ENCODE data around the gene CDC26.
"Not testable (repeated sequence)": the region's sequence is repeated elsewhere in the genome, so short reads cannot be mapped to it uniquely, and the experiment has no call there.

Gene CDC26

GRCh38 chr9:113309204-113309813 lies 33.9 kb upstream of the CDC26 start:
- Histone ChIP-seq H3K4me1 (ENCODE audit: control insufficient read depth, insufficient read depth, low read length, poor library complexity, severe bottlenecking) (no peaks in the 10 kb centered on the region), H3K9me3 (ENCODE audit: control insufficient read depth, low read length) (no peaks in the 10 kb centered on the region), H3K36me3 (ENCODE audit: control insufficient read depth, insufficient read depth, low read length) (no peaks in the 10 kb centered on the region), H3K4me3 (ENCODE audit: extremely low read depth, insufficient read depth, low read length, poor library complexity, severe bottlenecking) (no peak overlapping the region), H3K27ac (ENCODE audit: low read depth, low read length, severe bottlenecking) (no peak overlapping the region)
- no CpG with 5 or more reads among the region's 2 CpGs for WGBS, 2 experiments (ENCODE audit: insufficient coverage in 2 of 2)

DNA sequence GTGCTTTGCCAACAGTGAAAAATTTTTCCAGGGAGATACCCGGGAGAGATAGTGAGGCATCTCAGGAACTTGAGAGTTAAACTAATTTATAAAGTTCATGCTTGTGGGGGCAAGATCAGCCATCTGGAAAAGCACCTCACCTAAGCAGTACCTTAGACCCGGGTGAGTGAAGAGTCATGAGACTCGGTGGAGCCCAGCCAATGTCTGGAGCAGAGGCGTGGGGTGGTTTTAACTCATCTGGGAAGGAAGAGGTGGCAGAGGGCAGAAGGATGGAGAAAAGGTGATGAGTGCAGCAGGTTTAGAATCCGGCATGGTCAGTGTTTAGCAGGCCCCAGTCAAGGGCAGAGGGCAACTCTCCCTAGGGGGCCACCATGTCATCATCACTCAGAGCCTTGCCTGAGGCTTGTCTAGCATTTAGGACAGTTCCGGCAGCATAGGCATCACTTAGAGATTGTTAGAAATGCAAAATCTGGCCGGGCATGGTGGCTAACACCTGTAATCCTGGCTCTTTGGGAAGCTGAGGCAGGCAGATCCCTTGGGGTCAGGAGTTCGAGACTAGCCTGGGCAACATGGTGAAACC lies 32.1 kb upstream of the CDC26 start:
- Histone ChIP-seq H3K9me3 (ENCODE audit: control insufficient read depth, low read length) (no peaks in the 10 kb centered on the region), H3K27ac (ENCODE audit: low read depth, low read length, severe bottlenecking) (no peak overlapping the region), H3K4me3 (ENCODE audit: extremely low read depth, insufficient read depth, low read length, poor library complexity, severe bottlenecking) (no peak overlapping the region), H3K36me3 (ENCODE audit: control insufficient read depth, insufficient read depth, low read length) (no peaks in the 10 kb centered on the region), H3K4me1 (ENCODE audit: control insufficient read depth, insufficient read depth, low read length, poor library complexity, severe bottlenecking) (no peaks in the 10 kb centered on the region)
- 77 to 81% methylated on average over 7 of the region's 8 CpGs for WGBS, 2 experiments (ENCODE audit: insufficient coverage in 2 of 2)

DNA sequence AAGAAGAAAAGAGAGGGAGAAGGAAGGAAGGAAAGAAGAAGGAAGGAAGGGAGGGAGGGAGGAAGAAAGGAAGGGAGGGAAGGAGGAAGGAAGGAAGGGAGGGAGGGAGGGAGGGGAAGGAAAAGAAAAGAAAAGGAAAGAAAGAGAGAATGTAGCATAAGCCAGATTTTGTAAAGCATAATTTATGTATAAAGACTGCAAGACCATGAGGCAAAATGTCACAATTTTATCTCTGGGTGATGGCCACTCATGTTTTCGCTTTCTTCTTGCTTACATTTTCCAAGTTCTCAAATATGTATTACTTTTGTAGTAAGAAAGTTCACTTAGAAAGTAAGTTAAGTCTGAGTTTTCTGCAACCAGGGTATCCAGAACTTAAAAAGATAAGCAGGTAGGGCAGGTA lies 31.2 kb upstream of the CDC26 start:
- no CpG with 5 or more reads among the region's 1 CpG for WGBS, 2 experiments (ENCODE audit: insufficient coverage in 2 of 2)
- Histone ChIP-seq H3K9me3 (ENCODE audit: control insufficient read depth, low read length) (no peaks in the 10 kb centered on the region), H3K27ac (ENCODE audit: low read depth, low read length, severe bottlenecking) (no peak overlapping the region), H3K4me3 (ENCODE audit: extremely low read depth, insufficient read depth, low read length, poor library complexity, severe bottlenecking) (no peak overlapping the region), H3K4me1 (ENCODE audit: control insufficient read depth, insufficient read depth, low read length, poor library complexity, severe bottlenecking) (no peaks in the 10 kb centered on the region), H3K36me3 (ENCODE audit: control insufficient read depth, insufficient read depth, low read length) (no peaks in the 10 kb centered on the region)

DNA sequence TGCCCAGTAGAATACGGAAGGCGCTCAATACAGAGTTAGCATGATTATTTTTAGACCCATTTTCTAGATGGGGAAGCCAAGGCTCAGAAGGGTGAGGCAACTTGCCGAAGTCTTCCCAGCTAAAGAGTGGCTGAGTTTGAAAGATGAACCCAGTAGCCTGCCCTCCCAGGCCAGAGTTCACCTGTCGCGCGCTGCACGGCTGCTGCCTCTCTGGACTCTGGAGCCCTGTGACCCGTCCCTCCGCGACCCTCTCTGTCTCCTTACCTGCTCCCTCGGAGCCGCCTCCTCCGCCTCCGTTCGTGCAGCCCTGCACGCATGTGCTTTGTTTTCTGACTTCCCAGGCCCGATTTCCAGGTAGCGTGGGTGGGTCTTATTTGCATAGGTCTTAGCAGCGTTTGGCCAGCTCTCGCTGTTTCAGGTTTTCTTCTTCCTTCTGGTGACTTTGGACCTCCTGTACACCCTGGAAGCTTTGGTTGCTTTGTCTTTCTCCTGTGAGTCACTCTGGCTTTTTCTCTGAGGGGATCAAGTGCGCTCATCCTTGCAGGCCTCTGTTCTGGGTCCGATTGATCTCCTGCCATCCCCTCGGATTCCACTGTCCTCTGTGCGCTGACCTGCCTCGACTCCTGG lies 27.5 kb upstream of the CDC26 start, which contains the start of gene RNF183:
TSS of gene RNF183 (minus strand) at position 585 of the 627 bp plus-strand sequence. CDS start 5,192 bp downstream, outside the sequence.
- Histone ChIP-seq H3K36me3 (ENCODE audit: control insufficient read depth, insufficient read depth, low read length) (no peaks in the 10 kb centered on the region), H3K27ac (ENCODE audit: low read depth, low read length, severe bottlenecking) (no peak within 1 kb of the TSS), H3K9me3 (ENCODE audit: control insufficient read depth, low read length) (no peaks in the 10 kb centered on the region), H3K4me1 (ENCODE audit: control insufficient read depth, insufficient read depth, low read length, poor library complexity, severe bottlenecking) (no peaks in the 10 kb centered on the region), H3K4me3 (ENCODE audit: extremely low read depth, insufficient read depth, low read length, poor library complexity, severe bottlenecking) (no peak within 1 kb of the TSS)
- 83 to 94% methylated on average over 23 to 25 of the region's 25 CpGs for WGBS, 2 experiments (ENCODE audit: insufficient coverage in 2 of 2)

- 86 to 92% methylated on average over 4 to 6 of the region's 8 CpGs for WGBS, 2 experiments (ENCODE audit: insufficient coverage in 2 of 2)
- Histone ChIP-seq H3K36me3 (ENCODE audit: control insufficient read depth, insufficient read depth, low read length) (no peaks in the 10 kb centered on the region), H3K27ac (ENCODE audit: low read depth, low read length, severe bottlenecking) (no peak overlapping the region)
Measured at GRCh38 chr9:113301548-113301947, 26.2 kb upstream of the CDC26 start.

DNA sequence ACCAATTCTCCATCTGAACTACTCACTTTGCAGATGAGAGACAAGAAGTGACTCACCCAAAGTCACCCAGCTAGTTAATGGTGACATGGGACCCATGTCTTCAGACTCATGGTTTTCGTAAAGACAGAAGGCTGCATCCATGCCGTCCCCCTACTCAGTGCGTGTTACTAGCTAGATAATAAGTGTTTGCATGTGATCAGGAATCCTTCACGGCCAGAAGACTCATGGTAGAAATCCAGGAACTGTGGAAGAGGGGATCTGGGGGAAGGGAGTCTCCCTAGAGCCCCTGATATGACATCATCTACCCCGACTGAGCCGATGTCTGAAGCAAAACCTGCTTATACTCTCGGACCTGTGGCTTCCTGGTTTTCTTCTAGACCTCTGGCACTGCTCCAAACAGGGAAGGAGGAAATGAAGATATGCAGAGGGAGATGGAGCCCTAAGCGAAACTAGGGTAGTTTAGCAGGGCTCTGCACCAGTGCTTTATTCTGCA lies 24.5 kb upstream of the CDC26 start:
- H3K4me1 ChIP-seq (ENCODE audit: control insufficient read depth, insufficient read depth, low read length, poor library complexity, severe bottlenecking) = no peaks in the 10 kb centered on the region
- no peaks in the 10 kb centered on the region for H3K9me3 ChIP-seq (ENCODE audit: control insufficient read depth, low read length)
- H3K27ac ChIP-seq (ENCODE audit: low read depth, low read length, severe bottlenecking) = no peak overlapping the region
- H3K36me3 ChIP-seq (ENCODE audit: control insufficient read depth, insufficient read depth, low read length) = no peaks in the 10 kb centered on the region
- WGBS, 2 experiments (ENCODE audit: insufficient coverage in 2 of 2) = 85 to 94% methylated on average over 5 to 8 of the region's 8 CpGs
- no peak overlapping the region for H3K4me3 ChIP-seq (ENCODE audit: extremely low read depth, insufficient read depth, low read length, poor library complexity, severe bottlenecking)

More at GRCh38 chr9:113301548-113301947, 26.2 kb upstream of the CDC26 start:
- Histone ChIP-seq H3K4me1 (ENCODE audit: control insufficient read depth, insufficient read depth, low read length, poor library complexity, severe bottlenecking) (no peaks in the 10 kb centered on the region), H3K4me3 (ENCODE audit: extremely low read depth, insufficient read depth, low read length, poor library complexity, severe bottlenecking) (no peak overlapping the region), H3K9me3 (ENCODE audit: control insufficient read depth, low read length) (no peaks in the 10 kb centered on the region)

GRCh38 chr9:113298924-113299770 lies 23.8 kb upstream of the CDC26 start:
- H3K9me3 ChIP-seq (ENCODE audit: control insufficient read depth, low read length) = no peaks in the 10 kb centered on the region
- H3K27ac ChIP-seq (ENCODE audit: low read depth, low read length, severe bottlenecking) = no peak overlapping the region
- H3K4me3 ChIP-seq (ENCODE audit: extremely low read depth, insufficient read depth, low read length, poor library complexity, severe bottlenecking) = no peak overlapping the region
- 88 to 90% methylated on average over 7 to 11 of the region's 15 CpGs for WGBS, 2 experiments (ENCODE audit: insufficient coverage in 2 of 2)
- H3K36me3 ChIP-seq (ENCODE audit: control insufficient read depth, insufficient read depth, low read length) = no peaks in the 10 kb centered on the region
- H3K4me1 ChIP-seq (ENCODE audit: control insufficient read depth, insufficient read depth, low read length, poor library complexity, severe bottlenecking) = no peaks in the 10 kb centered on the region

DNA sequence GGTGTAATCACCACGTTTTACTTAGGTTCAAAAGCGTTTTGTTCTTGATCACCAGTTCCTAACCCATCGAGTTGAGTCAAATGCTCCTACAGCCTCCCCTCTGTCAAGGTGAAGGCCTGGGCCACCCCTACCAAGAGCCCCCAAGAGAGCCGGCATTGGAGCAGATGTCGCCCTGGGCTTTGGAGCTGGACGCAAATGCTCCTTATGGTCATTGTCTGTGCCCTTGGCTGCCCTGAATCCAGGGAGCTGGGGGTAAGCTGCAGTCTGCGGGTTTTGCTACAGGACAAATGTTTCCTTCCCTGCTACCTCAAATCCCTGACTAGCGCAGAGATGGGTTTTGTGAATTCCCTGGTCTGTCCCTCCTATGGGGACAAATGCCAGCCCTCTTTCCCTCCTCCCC lies 22.9 kb upstream of the CDC26 start:
- H3K9me3 ChIP-seq (ENCODE audit: control insufficient read depth, low read length) = no peaks in the 10 kb centered on the region
- peaks cover 3% of the 10 kb centered on the region for H3K36me3 ChIP-seq (ENCODE audit: control insufficient read depth, insufficient read depth, low read length)
- H3K4me1 ChIP-seq (ENCODE audit: control insufficient read depth, insufficient read depth, low read length, poor library complexity, severe bottlenecking) = no peaks in the 10 kb centered on the region
- WGBS, 2 experiments (ENCODE audit: insufficient coverage in 2 of 2) = 95 to 98% methylated on average over 5 to 8 of the region's 8 CpGs
- no peak overlapping the region for H3K4me3 ChIP-seq (ENCODE audit: extremely low read depth, insufficient read depth, low read length, poor library complexity, severe bottlenecking)
- no peak overlapping the region for H3K27ac ChIP-seq (ENCODE audit: low read depth, low read length, severe bottlenecking)

DNA sequence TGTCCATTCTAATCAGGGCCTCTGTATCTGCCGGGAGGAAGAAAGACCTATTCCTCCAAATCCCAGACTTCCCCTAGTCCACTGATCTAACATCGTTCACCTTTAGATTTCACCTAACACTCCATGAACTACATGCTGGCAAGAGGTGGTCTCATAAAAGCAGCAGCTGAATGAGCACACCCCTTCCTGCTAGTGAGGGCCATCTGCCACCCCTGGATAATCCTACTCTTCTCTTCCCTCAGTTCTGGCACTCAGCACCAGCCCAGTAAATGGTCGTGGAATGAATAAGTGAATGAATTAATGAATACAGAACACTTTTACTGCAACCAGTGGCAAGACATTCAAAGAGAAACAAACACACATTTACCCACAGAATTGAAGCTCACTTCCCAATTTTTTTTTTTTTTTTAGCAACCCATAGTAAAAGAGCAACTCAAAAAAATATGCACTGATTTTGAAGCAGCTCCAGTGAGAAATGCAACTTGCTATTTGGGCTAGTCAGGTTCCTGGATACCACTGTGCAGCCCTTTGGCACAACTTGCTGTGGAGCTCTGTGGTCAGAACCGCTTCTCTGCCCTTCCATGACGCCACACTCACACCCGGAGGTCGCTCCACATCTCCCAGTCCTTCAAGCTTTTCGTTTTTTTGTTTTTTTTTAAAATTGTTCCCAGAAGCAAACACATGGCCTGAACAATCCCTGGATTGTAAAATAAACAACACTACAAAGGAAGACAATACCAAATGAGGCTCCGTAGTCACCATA lies 21.6 kb upstream of the CDC26 start:
- Histone ChIP-seq H3K4me1 (ENCODE audit: control insufficient read depth, insufficient read depth, low read length, poor library complexity, severe bottlenecking) (no peaks in the 10 kb centered on the region), H3K9me3 (ENCODE audit: control insufficient read depth, low read length) (no peaks in the 10 kb centered on the region), H3K36me3 (ENCODE audit: control insufficient read depth, insufficient read depth, low read length) (peaks cover 16% of the 10 kb centered on the region), H3K27ac (ENCODE audit: low read depth, low read length, severe bottlenecking) (no peak overlapping the region), H3K4me3 (ENCODE audit: extremely low read depth, insufficient read depth, low read length, poor library complexity, severe bottlenecking) (no peak overlapping the region)
- 86 to 89% methylated on average over 4 to 7 of the region's 9 CpGs for WGBS, 2 experiments (ENCODE audit: insufficient coverage in 2 of 2)

DNA sequence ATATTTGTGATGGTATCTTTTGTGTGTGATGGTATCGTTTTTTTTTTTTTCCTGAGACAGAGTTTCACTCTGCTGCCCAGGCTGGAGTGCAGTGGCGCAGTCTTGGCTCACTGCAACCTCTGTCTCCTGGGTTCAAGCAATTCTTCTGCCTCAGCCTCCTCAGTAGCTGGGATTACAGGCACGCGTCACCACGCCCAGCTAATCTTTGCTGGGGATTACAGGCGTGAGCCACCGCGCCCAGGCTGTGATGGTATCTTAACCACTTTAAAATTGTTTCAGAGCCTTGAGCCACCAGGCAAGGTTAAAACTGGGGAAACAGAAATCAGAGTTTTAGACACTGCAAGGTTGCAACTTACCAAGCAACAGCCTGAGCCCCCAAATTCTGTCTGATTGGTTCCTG lies 20.9 kb upstream of the CDC26 start:
- not testable (repeated sequence) for H3K9me3 ChIP-seq (ENCODE audit: control insufficient read depth, low read length); H3K4me3 ChIP-seq (ENCODE audit: extremely low read depth, insufficient read depth, low read length, poor library complexity, severe bottlenecking); H3K4me1 ChIP-seq (ENCODE audit: control insufficient read depth, insufficient read depth, low read length, poor library complexity, severe bottlenecking); H3K27ac ChIP-seq (ENCODE audit: low read depth, low read length, severe bottlenecking)
- 95 to 96% methylated on average over 7 of the region's 8 CpGs for WGBS, 2 experiments (ENCODE audit: insufficient coverage in 2 of 2)
- peaks cover 23% of the 10 kb centered on the region for H3K36me3 ChIP-seq (ENCODE audit: control insufficient read depth, insufficient read depth, low read length)
